H1 (cell line): Measurements from ENCODE around the gene RAPGEF6. TPM values are rescaled to one million over a fixed set of nuclear protein-coding genes. Genes with fewer than 3 reads are reported as not detected.

Experiments used
- EGR1 ChIP-seq: IDR thresholded peaks from 2 replicates; pipeline ENCODE4 v1.6.1; 2011; ENCODE audit warnings: low read depth, low read length, borderline replicate concordance
- EZH2 ChIP-seq: fragments of 200-600 bp; sonication (generic); IDR thresholded peaks from 2 replicates; pipeline ENCODE4 v1.7.1; 2012; ENCODE audit warnings: low read depth, mild to moderate bottlenecking, moderate library complexity, low read length, inconsistent platforms; ENCODE audit not compliant: severe bottlenecking
- polyA plus RNA-seq, 7 experiments: library from polyadenylated mRNA; depleted of rRNA in 3 of 7; stranded (reverse) in 5 of 7; unstranded in 2 of 7; fragments of >200 nt in 5 of 7; fragments of 200-250 nt in 2 of 7; gene quantifications; 1 replicate in 5 of 7; 2 replicates in 1 of 7; 4 replicates in 1 of 7; pipeline versions ENCODE4 v1.2.1 to v1.2.3, GENCODE V29; 2011 to 2013; ENCODE audit warnings: missing spikeins in 2 of 7, mixed read lengths in 2 of 7
- total RNA-seq: library from RNA; stranded (reverse); fragmentation: NEBNext Ultra II Directional; extraction: Animal tissue kit (Norgen Biotek cat#: 25700); gene quantifications from 2 replicates; pipeline ENCODE4 v1.2.1, GENCODE V29; 2021

The RAPGEF6 gene
- total and polyA plus RNA-seq, 2 of the 8 experiments (the other 6 are each of a cell fraction or from before 2014, with no cell fraction given), result 4.8 to 20.0 TPM

- TF ChIP-seq EZH2, result no peak
- TF ChIP-seq EGR1, result no peak
These were observed 12.2 kb upstream of the RAPGEF6 start (continued) for GRCh38 chr5:131647048-131647769.
